Pulmonary artery endothelial cell (primary cell): ENCODE data around the gene PHLDB3. TPM values are rescaled to one million over a fixed set of nuclear protein-coding genes. Genes with fewer than 3 reads are reported as not detected.
"Not testable (repeated sequence)": the region's sequence is repeated elsewhere in the genome, so short reads cannot be mapped to it uniquely, and the experiment has no call there.

Experiments used
- DNase-seq: peaks from one replicate; pipeline ENCODE4 v3.0.0-alpha.2; 2011; ENCODE audit warnings: low read depth, low spot score
- total RNA-seq: library from RNA; depleted of rRNA; stranded (reverse); fragments of >200 nt; gene quantifications from 2 replicates; pipeline ENCODE4 v1.2.3, GENCODE V29; 2014

Gene PHLDB3
- total RNA-seq, result 9.0 and 11.4 TPM in 2 replicates

- no peak for DNase-seq
Measured at GRCh38 chr19:43504426-43505185, at the start of gene PHLDB3. Gene PHLDB3, minus strand, starts transcription at chr19:43504746. Its CDS starts 628 bp downstream, at chr19:43504118.

DNA sequence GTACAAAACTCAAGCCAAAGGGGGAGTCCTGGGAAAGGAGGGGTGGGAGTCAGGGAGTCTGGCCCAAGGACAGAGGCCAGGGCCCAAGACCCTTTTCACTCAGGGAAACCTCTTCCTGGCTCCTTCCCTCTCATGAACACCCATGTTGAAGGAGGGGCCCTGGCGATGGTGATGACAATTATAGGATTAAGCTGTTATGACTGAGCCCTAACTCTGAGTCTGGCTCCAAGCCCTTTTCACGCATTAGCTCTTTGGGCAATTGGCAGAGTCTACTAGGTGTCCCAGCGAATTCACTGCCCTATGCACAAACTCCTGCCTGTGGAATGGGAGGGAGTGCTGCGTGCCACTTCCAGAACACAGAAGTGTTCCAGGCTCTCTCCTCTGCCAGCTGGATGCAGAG is 49.1 kb upstream of the PHLDB3 start:
- DNase-seq, result no peak

- no peak for DNase-seq
Measured at GRCh38 chr19:43552616-43553015, 48.1 kb upstream of the PHLDB3 start.

DNA sequence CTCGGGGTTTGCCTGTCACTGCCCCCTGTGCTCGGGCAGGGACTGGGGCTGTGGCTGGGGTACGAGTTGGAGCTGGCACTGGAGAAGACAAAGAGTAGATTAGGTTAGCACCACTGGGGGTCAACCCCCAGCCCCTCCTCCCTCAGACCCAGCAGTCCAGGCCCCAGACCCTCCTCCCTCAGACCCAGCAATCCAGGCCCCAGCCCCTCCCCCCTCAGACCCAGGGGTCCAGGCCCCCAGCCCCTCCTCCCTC is 47.6 kb upstream of the PHLDB3 start:
- DNase-seq, result no peak

DNA sequence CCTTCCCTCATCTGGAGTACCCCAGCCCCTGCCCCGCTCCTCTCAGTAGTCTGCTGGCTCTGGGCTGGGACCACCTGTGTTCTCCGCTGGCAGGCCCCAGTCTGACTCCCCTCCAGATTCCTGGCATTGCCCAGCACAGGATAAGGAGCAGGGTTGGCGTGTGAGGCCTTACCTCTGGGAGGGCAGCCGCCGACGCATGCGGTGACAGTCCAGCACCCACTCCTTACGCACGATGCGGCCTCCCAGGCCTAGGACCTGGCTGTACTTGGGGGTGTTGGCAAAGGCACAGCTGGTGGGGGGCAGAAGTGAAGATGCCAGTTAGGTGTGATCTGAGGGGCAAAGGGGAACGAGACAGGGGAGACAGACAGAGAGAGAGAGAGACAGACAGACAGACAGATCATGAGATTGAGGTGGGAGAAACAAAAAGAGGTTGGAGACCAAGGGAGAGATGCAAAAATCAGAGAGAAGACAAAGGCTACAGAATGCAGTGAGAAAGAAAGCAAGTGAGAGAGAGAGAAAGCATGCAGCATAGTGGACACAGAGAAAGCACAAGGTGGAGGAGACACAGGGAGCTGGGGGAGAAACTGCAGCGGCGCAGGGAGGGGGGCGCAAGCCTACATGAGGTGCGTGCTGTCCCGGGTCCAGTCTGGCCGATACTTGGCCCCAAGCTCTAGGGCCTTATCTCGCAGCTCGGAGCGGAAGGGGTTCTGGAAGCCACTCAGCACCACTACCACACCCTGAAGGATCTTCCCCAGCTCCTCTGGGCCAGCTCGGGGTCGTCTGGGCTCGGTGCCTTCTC is 47.1 kb upstream of the PHLDB3 start:
- DNase-seq, result no peak

GRCh38 chr19:43548706-43549105 is 44.2 kb upstream of the PHLDB3 start:
- DNase-seq, result no peak

- DNase-seq, result not testable (repeated sequence)
Measured at GRCh38 chr19:43547926-43548325, 43.4 kb upstream of the PHLDB3 start.

DNA sequence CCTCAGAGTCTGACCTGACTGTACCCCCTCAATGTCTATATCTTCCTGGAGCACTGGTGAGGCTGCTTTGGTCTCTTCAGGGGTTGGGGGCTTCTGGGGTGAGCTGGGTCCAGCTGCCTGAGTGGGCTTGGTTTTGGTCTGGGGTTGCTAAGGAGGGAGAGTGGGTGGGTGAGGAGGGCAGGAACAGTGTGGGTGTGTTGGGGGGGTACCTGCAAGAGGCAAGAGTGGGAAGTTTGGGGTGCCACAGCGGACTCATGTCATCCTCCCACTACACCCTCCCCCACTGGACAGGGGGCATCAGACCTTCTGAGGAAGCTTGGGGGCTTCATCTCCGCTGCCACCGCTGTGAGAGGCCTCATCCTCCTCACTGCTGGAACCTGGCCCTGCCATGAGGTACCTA is 42.0 kb upstream of the PHLDB3 start:
- DNase-seq, result no peak

GRCh38 chr19:43545981-43546380 is 41.4 kb upstream of the PHLDB3 start:
- DNase-seq, result no peak

DNA sequence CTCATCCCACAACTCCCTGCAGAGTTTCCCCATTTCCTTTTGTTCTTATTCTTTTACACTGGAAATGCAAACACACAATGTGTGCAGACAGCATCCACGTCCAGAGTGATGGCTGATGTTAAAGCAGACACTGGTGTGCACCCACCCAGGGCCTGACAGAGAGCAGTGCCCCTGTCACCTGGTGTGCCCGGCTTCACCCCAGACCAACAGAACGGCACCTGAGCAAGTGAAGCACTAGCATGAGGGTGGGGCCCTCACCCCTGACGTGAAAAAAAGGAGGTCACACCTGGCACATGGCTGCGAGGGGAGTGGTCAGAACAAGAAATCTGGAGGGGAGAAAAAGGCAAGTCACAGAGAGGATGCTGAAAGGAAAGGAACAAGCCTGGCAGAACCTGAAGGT is 40.7 kb upstream of the PHLDB3 start:
- no peak for DNase-seq

GRCh38 chr19:43544077-43544476 is 39.5 kb upstream of the PHLDB3 start:
- DNase-seq, result no peak

- DNase-seq, result no peak
Measured at GRCh38 chr19:43541920-43542650, 37.5 kb upstream of the PHLDB3 start.

GRCh38 chr19:43540381-43540780 is 35.8 kb upstream of the PHLDB3 start:
- DNase-seq, result no peak

GRCh38 chr19:43538922-43539321 is 34.4 kb upstream of the PHLDB3 start:
- no peak for DNase-seq

- no peak for DNase-seq
Measured at GRCh38 chr19:43534816-43535761, 30.5 kb upstream of the PHLDB3 start.

- DNase-seq, result no peak
Measured at GRCh38 chr19:43534305-43534815, 29.8 kb upstream of the PHLDB3 start.

GRCh38 chr19:43533546-43534304 is 29.2 kb upstream of the PHLDB3 start:
- peak; percentile 99 for DNase-seq

GRCh38 chr19:43532962-43533545 is 28.5 kb upstream of the PHLDB3 start, which contains the start of gene ZNF575:
Gene ZNF575, plus strand, starts transcription at chr19:43533188. Its CDS starts 1,235 bp downstream, at chr19:43534423.
- peak; percentile 64 for DNase-seq

DNA sequence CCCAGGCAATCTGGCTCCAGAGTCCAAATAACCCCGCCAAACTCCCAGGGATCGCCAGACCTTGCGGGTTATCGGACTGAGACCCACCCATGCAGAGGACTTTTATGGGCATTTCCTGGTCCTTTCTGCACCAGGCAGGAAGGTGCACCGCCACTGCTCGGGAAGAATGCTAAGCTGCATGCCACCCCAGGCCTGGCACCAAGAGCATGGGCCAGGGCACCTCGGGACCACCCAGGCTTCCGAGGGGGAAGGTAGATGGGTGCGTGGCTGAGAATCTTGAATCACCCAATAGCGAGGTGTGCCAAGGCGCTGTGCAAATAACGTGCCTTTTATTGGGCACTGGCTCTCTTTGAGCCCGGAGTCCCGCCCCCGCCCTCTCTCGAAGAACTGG is 28.0 kb upstream of the PHLDB3 start:
- no peak for DNase-seq
